Measurements from ENCODE around the gene ZBTB16. TPM values are rescaled to one million over a fixed set of nuclear protein-coding genes. Genes with fewer than 3 reads are reported as not detected.
"Not testable (repeated sequence)": the region's sequence is repeated elsewhere in the genome, so short reads cannot be mapped to it uniquely, and the experiment has no call there.

Gene ZBTB16
- total RNA-seq, 2 donors from 2014 or later, result 3.3 to 4.0 TPM

GRCh38 chr11:114031967-114032320, 27.6 kb upstream of the ZBTB16 start:
- H3K36me3 Mint-ChIP-seq (ENCODE audit: insufficient read depth in 2 of 2), result no peaks in the 10 kb centered on the region
- no peaks in the 10 kb centered on the region for H3K9me3 Mint-ChIP-seq
- no peak overlapping the region for H3K27ac Mint-ChIP-seq
- H3K4me3 Mint-ChIP-seq, result no peak overlapping the region
- DNase-seq (no peak), ATAC-seq (replicated peaks in 1 of 2) (no peak)
- H3K27me3 Mint-ChIP-seq (ENCODE audit: low read depth), result no peaks in the 10 kb centered on the region
- H3K4me1 Mint-ChIP-seq (ENCODE audit: low read depth), result no peaks in the 10 kb centered on the region

GRCh38 chr11:114033066-114033465, 26.4 kb upstream of the ZBTB16 start:
- Mint-ChIP-seq H3K4me1 (ENCODE audit: low read depth) (no peaks in the 10 kb centered on the region), H3K4me3 (no peak overlapping the region), H3K9me3 (no peaks in the 10 kb centered on the region), H3K27ac (no peak overlapping the region), H3K36me3 (ENCODE audit: insufficient read depth in 2 of 2) (no peaks in the 10 kb centered on the region), H3K27me3 (ENCODE audit: low read depth) (no peaks in the 10 kb centered on the region)
- no peak for ATAC-seq (replicated peaks in 1 of 2)
- no peak for DNase-seq

GRCh38 chr11:114033572-114033971, 25.9 kb upstream of the ZBTB16 start:
- Mint-ChIP-seq H3K27me3 (ENCODE audit: low read depth) (no peaks in the 10 kb centered on the region), H3K4me3 (no peak overlapping the region), H3K9me3 (no peaks in the 10 kb centered on the region), H3K4me1 (ENCODE audit: low read depth) (no peaks in the 10 kb centered on the region), H3K27ac (no peak overlapping the region), H3K36me3 (ENCODE audit: insufficient read depth in 2 of 2) (no peaks in the 10 kb centered on the region)
- DNase-seq, result no peak
- ATAC-seq (replicated peaks in 1 of 2), result no peak

- Mint-ChIP-seq H3K27me3 (ENCODE audit: low read depth) (no peaks in the 10 kb centered on the region), H3K36me3 (ENCODE audit: insufficient read depth in 2 of 2) (no peaks in the 10 kb centered on the region), H3K9me3 (no peaks in the 10 kb centered on the region), H3K4me3 (no peak overlapping the region), H3K27ac (no peak overlapping the region), H3K4me1 (ENCODE audit: low read depth) (no peaks in the 10 kb centered on the region)
- no peak for ATAC-seq (replicated peaks in 1 of 2)
- no peak for DNase-seq
These were observed 24.6 kb upstream of the ZBTB16 start for GRCh38 chr11:114034956-114035355.

- Mint-ChIP-seq H3K36me3 (ENCODE audit: insufficient read depth in 2 of 2) (no peaks in the 10 kb centered on the region), H3K27me3 (ENCODE audit: low read depth) (no peaks in the 10 kb centered on the region), H3K4me3 (peak overlapping the region; percentile 37 to 53), H3K27ac (no peak overlapping the region), H3K4me1 (ENCODE audit: low read depth) (no peaks in the 10 kb centered on the region), H3K9me3 (no peaks in the 10 kb centered on the region)
- ATAC-seq (replicated peaks in 1 of 2) (peak; percentile 87 to 91), DNase-seq (peak; percentile 57 to 63)
These were observed 23.2 kb upstream of the ZBTB16 start for GRCh38 chr11:114036147-114036811.

- no peaks in the 10 kb centered on the region for H3K9me3 Mint-ChIP-seq
- no peaks in the 10 kb centered on the region for H3K27me3 Mint-ChIP-seq (ENCODE audit: low read depth)
- H3K4me3 Mint-ChIP-seq, result no peak overlapping the region
- no peak for ATAC-seq (replicated peaks in 1 of 2)
- no peaks in the 10 kb centered on the region for H3K36me3 Mint-ChIP-seq (ENCODE audit: insufficient read depth in 2 of 2)
- no peak for DNase-seq
- H3K27ac Mint-ChIP-seq, result no peak overlapping the region
- no peaks in the 10 kb centered on the region for H3K4me1 Mint-ChIP-seq (ENCODE audit: low read depth)
These were observed 22.6 kb upstream of the ZBTB16 start for GRCh38 chr11:114036958-114037357.

GRCh38 chr11:114039551-114039950, 20.0 kb upstream of the ZBTB16 start:
- Mint-ChIP-seq H3K4me1 (ENCODE audit: low read depth) (peaks cover 4% of the 10 kb centered on the region), H3K27me3 (ENCODE audit: low read depth) (no peaks in the 10 kb centered on the region), H3K36me3 (ENCODE audit: insufficient read depth in 2 of 2) (no peaks in the 10 kb centered on the region), H3K9me3 (no peaks in the 10 kb centered on the region), H3K4me3 (no peak overlapping the region), H3K27ac (no peak overlapping the region)
- DNase-seq (no peak), ATAC-seq (replicated peaks in 1 of 2) (no peak)

GRCh38 chr11:114040706-114041211, 18.8 kb upstream of the ZBTB16 start:
- no peak for DNase-seq
- no peak for ATAC-seq (replicated peaks in 1 of 2)
- Mint-ChIP-seq H3K36me3 (ENCODE audit: insufficient read depth in 2 of 2) (no peaks in the 10 kb centered on the region), H3K9me3 (no peaks in the 10 kb centered on the region), H3K27ac (no peak overlapping the region), H3K4me1 (ENCODE audit: low read depth) (peaks cover 4% of the 10 kb centered on the region), H3K27me3 (ENCODE audit: low read depth) (no peaks in the 10 kb centered on the region), H3K4me3 (no peak overlapping the region)

- DNase-seq (no peak), ATAC-seq (replicated peaks in 1 of 2) (no peak)
- no peaks in the 10 kb centered on the region for H3K36me3 Mint-ChIP-seq (ENCODE audit: insufficient read depth in 2 of 2)
- no peaks in the 10 kb centered on the region for H3K27me3 Mint-ChIP-seq (ENCODE audit: low read depth)
- H3K4me1 Mint-ChIP-seq (ENCODE audit: low read depth), result peaks cover 4% of the 10 kb centered on the region
- H3K4me3 Mint-ChIP-seq, result no peak overlapping the region
- H3K9me3 Mint-ChIP-seq, result no peaks in the 10 kb centered on the region
- H3K27ac Mint-ChIP-seq, result peak overlapping the region; percentile 44
These were observed 17.3 kb upstream of the ZBTB16 start for GRCh38 chr11:114042234-114042633.

GRCh38 chr11:114044042-114044871, 15.3 kb upstream of the ZBTB16 start:
- Mint-ChIP-seq H3K4me1 (ENCODE audit: low read depth) (peaks cover 4% of the 10 kb centered on the region), H3K9me3 (no peaks in the 10 kb centered on the region), H3K36me3 (ENCODE audit: insufficient read depth in 2 of 2) (no peaks in the 10 kb centered on the region), H3K27me3 (ENCODE audit: low read depth) (no peaks in the 10 kb centered on the region), H3K4me3 (no peak overlapping the region), H3K27ac (no peak overlapping the region)
- DNase-seq (no peak), ATAC-seq (replicated peaks in 1 of 2) (peak in 1 of 2 donors; percentile 60)

GRCh38 chr11:114047327-114047726, 12.2 kb upstream of the ZBTB16 start:
- H3K36me3 Mint-ChIP-seq (ENCODE audit: insufficient read depth in 2 of 2), result no peaks in the 10 kb centered on the region
- no peaks in the 10 kb centered on the region for H3K27me3 Mint-ChIP-seq (ENCODE audit: low read depth)
- no peak overlapping the region for H3K4me3 Mint-ChIP-seq
- DNase-seq (no peak), ATAC-seq (replicated peaks in 1 of 2) (no peak)
- no peak overlapping the region for H3K27ac Mint-ChIP-seq
- H3K9me3 Mint-ChIP-seq, result no peaks in the 10 kb centered on the region
- H3K4me1 Mint-ChIP-seq (ENCODE audit: low read depth), result peaks cover 4% of the 10 kb centered on the region

GRCh38 chr11:114049050-114049449, 10.5 kb upstream of the ZBTB16 start:
- H3K27me3 Mint-ChIP-seq (ENCODE audit: low read depth), result no peaks in the 10 kb centered on the region
- no peak overlapping the region for H3K4me3 Mint-ChIP-seq
- peaks cover 3% of the 10 kb centered on the region for H3K4me1 Mint-ChIP-seq (ENCODE audit: low read depth)
- DNase-seq (no peak), ATAC-seq (replicated peaks in 1 of 2) (no peak)
- no peaks in the 10 kb centered on the region for H3K36me3 Mint-ChIP-seq (ENCODE audit: insufficient read depth in 2 of 2)
- no peaks in the 10 kb centered on the region for H3K9me3 Mint-ChIP-seq
- no peak overlapping the region for H3K27ac Mint-ChIP-seq

GRCh38 chr11:114049766-114050165, 9.7 kb upstream of the ZBTB16 start:
- not testable (repeated sequence) for H3K27ac Mint-ChIP-seq; H3K27me3 Mint-ChIP-seq (ENCODE audit: low read depth); DNase-seq; ATAC-seq (replicated peaks in 1 of 2); H3K36me3 Mint-ChIP-seq (ENCODE audit: insufficient read depth in 2 of 2); H3K4me3 Mint-ChIP-seq; H3K4me1 Mint-ChIP-seq (ENCODE audit: low read depth); H3K9me3 Mint-ChIP-seq
